ENCODE results near the gene STX2. TPM values are rescaled to one million over a fixed set of nuclear protein-coding genes. Genes with fewer than 3 reads are reported as not detected.
"Not testable (repeated sequence)": the region's sequence is repeated elsewhere in the genome, so short reads cannot be mapped to it uniquely, and the experiment has no call there.

Gene STX2
- total RNA-seq, 1 experiment from 2014 or later = 37.8 TPM

- no peak for TF ChIP-seq EZH2 (IDR thresholded peaks at IDR 0.05; ENCODE audit: borderline replicate concordance, low read depth, low read length, poor library complexity, severe bottlenecking)
- TF ChIP-seq, protein P1, sequence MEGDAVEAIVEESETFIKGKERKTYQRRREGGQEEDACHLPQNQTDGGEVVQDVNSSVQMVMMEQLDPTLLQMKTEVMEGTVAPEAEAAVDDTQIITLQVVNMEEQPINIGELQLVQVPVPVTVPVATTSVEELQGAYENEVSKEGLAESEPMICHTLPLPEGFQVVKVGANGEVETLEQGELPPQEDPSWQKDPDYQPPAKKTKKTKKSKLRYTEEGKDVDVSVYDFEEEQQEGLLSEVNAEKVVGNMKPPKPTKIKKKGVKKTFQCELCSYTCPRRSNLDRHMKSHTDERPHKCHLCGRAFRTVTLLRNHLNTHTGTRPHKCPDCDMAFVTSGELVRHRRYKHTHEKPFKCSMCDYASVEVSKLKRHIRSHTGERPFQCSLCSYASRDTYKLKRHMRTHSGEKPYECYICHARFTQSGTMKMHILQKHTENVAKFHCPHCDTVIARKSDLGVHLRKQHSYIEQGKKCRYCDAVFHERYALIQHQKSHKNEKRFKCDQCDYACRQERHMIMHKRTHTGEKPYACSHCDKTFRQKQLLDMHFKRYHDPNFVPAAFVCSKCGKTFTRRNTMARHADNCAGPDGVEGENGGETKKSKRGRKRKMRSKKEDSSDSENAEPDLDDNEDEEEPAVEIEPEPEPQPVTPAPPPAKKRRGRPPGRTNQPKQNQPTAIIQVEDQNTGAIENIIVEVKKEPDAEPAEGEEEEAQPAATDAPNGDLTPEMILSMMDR (conservative IDR thresholded peaks at IDR 0.05; ENCODE audit: low read depth, low read length) = 0 out of 2 replicates have a peak, but pooled peaks have one; percentile 21
- no peak for DNase-seq (ENCODE audit: low spot score)
- intact Hi-C loops (cut with micrococcal nuclease; ENCODE audit: unreplicated experiment) = no loop called here
- H3K4me1 ChIP-seq (ENCODE audit: insufficient read depth, low read length, poor library complexity, severe bottlenecking) = peaks cover 10% of the 10 kb centered on the region
- no peaks in the 10 kb centered on the region for H3K9me3 ChIP-seq (ENCODE audit: low read depth, low read length, poor library complexity, severe bottlenecking)
- peaks cover 53% of the 10 kb centered on the region for H3K36me3 ChIP-seq (ENCODE audit: insufficient read depth, low read length, poor library complexity, severe bottlenecking)
- POLR2A ChIA-PET (ENCODE audit: low non-redundant PET) = interaction anchor here (0.7 kb wide), 1 partner anchor 15 kb away, joined by 10 read pairs; no protein-coding TSS in a partner anchor
- H3K27me3 ChIP-seq (replicated peaks; ENCODE audit: insufficient read depth, low read depth, low read length, poor library complexity) = no peaks in the 10 kb centered on the region
- no peak overlapping the region for H3K27ac ChIP-seq (ENCODE audit: low read depth, low read length, poor library complexity, severe bottlenecking)
- H3K4me3 ChIP-seq (ENCODE audit: low read depth, low read length, poor library complexity, severe bottlenecking) = no peak overlapping the region
- no TSS peak for BruUV-seq (replicated peaks)
- CTCF ChIA-PET = no interaction called here
These were observed 37.7 kb upstream of the STX2 start for GRCh38 chr12:130876758-130877157.

DNA sequence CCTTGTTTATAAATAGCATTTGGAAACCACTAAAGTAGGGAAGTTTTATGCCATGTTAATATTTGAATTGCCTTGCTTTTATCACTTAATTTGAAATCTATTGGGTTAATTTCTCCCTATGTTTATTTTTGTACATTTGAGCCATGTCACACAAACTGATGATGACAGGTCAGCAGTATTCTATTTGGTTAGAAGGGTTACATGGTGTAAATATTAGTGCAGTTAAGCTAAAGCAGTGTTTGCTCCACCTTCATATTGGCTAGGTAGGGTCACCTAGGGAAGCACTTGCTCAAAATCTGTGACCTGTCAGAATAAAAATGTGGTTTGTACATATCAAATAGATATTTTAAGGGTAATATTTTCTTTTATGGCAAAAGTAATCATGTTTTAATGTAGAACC lies 37.2 kb upstream of the STX2 start:
- Histone ChIP-seq H3K4me3 (ENCODE audit: low read depth, low read length, poor library complexity, severe bottlenecking) (no peak overlapping the region), H3K27ac (ENCODE audit: low read depth, low read length, poor library complexity, severe bottlenecking) (no peak overlapping the region), H3K9me3 (ENCODE audit: low read depth, low read length, poor library complexity, severe bottlenecking) (no peaks in the 10 kb centered on the region), H3K36me3 (ENCODE audit: insufficient read depth, low read length, poor library complexity, severe bottlenecking) (peaks cover 53% of the 10 kb centered on the region), H3K4me1 (ENCODE audit: insufficient read depth, low read length, poor library complexity, severe bottlenecking) (peaks cover 11% of the 10 kb centered on the region), H3K27me3 (replicated peaks; ENCODE audit: insufficient read depth, low read depth, low read length, poor library complexity) (no peaks in the 10 kb centered on the region)
- TF ChIP-seq EZH2 (IDR thresholded peaks at IDR 0.05; ENCODE audit: borderline replicate concordance, low read depth, low read length, poor library complexity, severe bottlenecking) = no peak
- TF ChIP-seq, protein P1 (conservative IDR thresholded peaks at IDR 0.05; ENCODE audit: low read depth, low read length) = no peak
- ChIA-PET CTCF (no interaction called here), POLR2A (ENCODE audit: low non-redundant PET) (no interaction called here)
- intact Hi-C loops (cut with micrococcal nuclease; ENCODE audit: unreplicated experiment) = no loop called here
- no peak for DNase-seq (ENCODE audit: low spot score)
- no TSS peak for BruUV-seq (replicated peaks)

- BruUV-seq (replicated peaks) = TSS peak; percentile 9
- H3K36me3 ChIP-seq (ENCODE audit: insufficient read depth, low read length, poor library complexity, severe bottlenecking) = peaks cover 53% of the 10 kb centered on the region
- CTCF ChIA-PET = not testable (repeated sequence)
These were observed 36.7 kb upstream of the STX2 start for GRCh38 chr12:130875708-130876107.

GRCh38 chr12:130875193-130875592 lies 36.1 kb upstream of the STX2 start:
- TF ChIP-seq EZH2 (IDR thresholded peaks at IDR 0.05; ENCODE audit: borderline replicate concordance, low read depth, low read length, poor library complexity, severe bottlenecking) = no peak
- TF ChIP-seq, protein P1 (conservative IDR thresholded peaks at IDR 0.05; ENCODE audit: low read depth, low read length) = no peak
- no peak overlapping the region for H3K27ac ChIP-seq (ENCODE audit: low read depth, low read length, poor library complexity, severe bottlenecking)
- CTCF ChIA-PET = no interaction called here
- H3K4me3 ChIP-seq (ENCODE audit: low read depth, low read length, poor library complexity, severe bottlenecking) = no peak overlapping the region
- H3K9me3 ChIP-seq (ENCODE audit: low read depth, low read length, poor library complexity, severe bottlenecking) = no peaks in the 10 kb centered on the region
- DNase-seq (ENCODE audit: low spot score) = no peak
- no peaks in the 10 kb centered on the region for H3K27me3 ChIP-seq (replicated peaks; ENCODE audit: insufficient read depth, low read depth, low read length, poor library complexity)
- intact Hi-C loops (cut with micrococcal nuclease; ENCODE audit: unreplicated experiment) = no loop called here
- no TSS peak for BruUV-seq (replicated peaks)
- H3K4me1 ChIP-seq (ENCODE audit: insufficient read depth, low read length, poor library complexity, severe bottlenecking) = peaks cover 19% of the 10 kb centered on the region
- POLR2A ChIA-PET (ENCODE audit: low non-redundant PET) = no interaction called here
- peaks cover 53% of the 10 kb centered on the region for H3K36me3 ChIP-seq (ENCODE audit: insufficient read depth, low read length, poor library complexity, severe bottlenecking)

More at GRCh38 chr12:130875708-130876107, 36.7 kb upstream of the STX2 start:
- POLR2A ChIA-PET (ENCODE audit: low non-redundant PET); intact Hi-C loops (cut with micrococcal nuclease; ENCODE audit: unreplicated experiment); DNase-seq (ENCODE audit: low spot score); H3K4me3 ChIP-seq (ENCODE audit: low read depth, low read length, poor library complexity, severe bottlenecking); H3K27me3 ChIP-seq (replicated peaks; ENCODE audit: insufficient read depth, low read depth, low read length, poor library complexity); H3K9me3 ChIP-seq (ENCODE audit: low read depth, low read length, poor library complexity, severe bottlenecking); H3K27ac ChIP-seq (ENCODE audit: low read depth, low read length, poor library complexity, severe bottlenecking): not testable (repeated sequence)
- peaks cover 16% of the 10 kb centered on the region for H3K4me1 ChIP-seq (ENCODE audit: insufficient read depth, low read length, poor library complexity, severe bottlenecking)

All from A673 (cell line).